ENCODE measurements around the gene ISL2.
A peak's percentile ranks its signal among the peaks of the same experiment; 100 is the strongest.

Gene ISL2

DNA sequence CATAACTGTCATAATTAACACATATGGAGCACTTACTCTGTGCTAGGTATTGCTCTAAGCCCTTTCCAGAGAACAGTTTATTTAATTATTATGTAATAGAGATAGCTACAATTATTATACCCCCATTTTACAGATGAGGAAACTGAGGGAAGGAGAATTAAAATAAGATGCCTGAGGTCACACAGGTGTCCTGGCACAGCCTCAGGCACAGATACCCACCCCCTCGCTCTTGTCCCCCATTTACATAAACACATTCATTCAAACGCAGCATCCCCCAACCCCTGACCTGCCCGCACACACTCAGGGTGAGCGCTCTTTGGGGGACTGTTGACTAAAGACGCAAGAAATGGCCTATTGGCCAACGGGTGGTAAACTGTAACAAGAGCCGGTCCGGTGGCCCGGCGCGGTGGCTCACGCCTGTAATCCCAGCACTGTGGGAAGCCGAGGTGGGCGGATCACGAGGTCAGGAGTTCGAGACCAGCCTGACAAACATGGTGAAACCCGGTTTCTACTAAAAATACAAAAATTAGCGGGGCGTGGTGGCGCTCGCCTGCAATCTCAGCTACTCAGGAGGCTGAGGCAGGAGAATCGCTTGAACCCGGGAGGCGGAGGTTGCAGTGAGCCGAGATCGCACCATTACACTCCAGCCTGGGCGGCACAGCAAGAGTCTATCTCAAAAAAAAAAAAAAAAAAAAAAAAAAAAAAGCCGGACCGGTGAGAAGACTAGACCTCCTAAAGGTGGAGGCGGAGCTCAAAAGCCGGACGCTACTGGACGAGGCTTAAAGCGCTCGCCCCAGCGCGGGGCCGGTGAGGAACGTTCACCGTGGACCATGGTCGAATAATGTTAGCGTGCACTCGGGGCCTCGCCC lies 1.9 kb upstream of the ISL2 start:
- TF ChIP-seq ARNTL (CRISPR knock-in tag; IDR thresholded peaks at IDR 0.05; ENCODE audit: borderline replicate concordance, low read depth), result no peak
- no peak for TF ChIP-seq GLIS3 (CRISPR knock-in tag; IDR thresholded peaks at IDR 0.05)
- no peak for ATAC-seq

DNA sequence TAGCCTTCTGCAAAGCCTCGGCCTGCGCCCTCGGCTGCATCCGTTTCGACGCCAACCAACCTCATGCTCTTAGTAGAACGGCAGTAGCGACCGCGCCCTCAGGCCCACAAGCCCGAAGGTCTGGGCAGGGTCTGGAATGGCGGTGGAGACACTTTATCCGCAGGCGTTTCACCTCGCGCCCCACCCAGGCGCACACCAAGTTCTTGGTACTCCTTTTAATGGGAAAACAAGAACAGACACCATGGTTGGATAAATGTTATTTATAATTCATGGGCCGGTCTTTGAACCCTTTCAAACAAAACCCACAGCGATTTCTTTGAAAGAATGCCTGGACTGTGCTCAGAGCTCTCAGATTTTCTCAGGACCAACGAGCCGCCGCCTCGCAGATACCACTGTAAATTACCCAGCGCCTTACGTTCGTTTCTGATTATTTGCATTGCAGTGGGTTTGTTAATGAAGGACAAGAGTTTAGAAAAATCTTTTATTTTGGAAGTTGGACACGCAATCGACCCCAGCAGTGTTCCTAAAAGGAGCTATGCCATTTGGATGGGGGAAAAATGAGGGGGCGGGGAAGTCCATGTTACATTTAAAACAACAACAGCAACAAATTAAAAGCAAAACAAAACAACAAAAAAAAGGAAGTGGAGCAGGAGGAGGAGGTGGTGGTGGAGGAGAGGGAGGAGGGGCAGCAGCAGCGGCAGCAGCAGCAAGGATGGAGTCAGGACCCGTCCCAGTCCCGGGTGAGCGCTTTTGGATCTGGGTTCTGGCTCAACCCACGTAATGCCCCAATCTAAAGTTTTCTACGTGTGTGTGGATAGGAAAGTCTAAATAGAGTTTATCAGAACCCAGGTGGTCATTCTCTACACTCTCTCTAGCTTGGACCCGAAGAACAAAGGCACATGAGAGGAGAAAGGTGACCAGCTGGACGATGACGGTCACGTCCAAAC lies 993 bp upstream of the ISL2 start:
- peak; percentile 34 for ATAC-seq
- TF ChIP-seq SNAI2 (CRISPR knock-in tag; IDR thresholded peaks at IDR 0.05) (0 out of 2 replicates have a peak, but pooled peaks have one; percentile 11), POU6F1 (CRISPR knock-in tag; IDR thresholded peaks at IDR 0.05; ENCODE audit: borderline replicate concordance, low read depth) (no peak)

DNA sequence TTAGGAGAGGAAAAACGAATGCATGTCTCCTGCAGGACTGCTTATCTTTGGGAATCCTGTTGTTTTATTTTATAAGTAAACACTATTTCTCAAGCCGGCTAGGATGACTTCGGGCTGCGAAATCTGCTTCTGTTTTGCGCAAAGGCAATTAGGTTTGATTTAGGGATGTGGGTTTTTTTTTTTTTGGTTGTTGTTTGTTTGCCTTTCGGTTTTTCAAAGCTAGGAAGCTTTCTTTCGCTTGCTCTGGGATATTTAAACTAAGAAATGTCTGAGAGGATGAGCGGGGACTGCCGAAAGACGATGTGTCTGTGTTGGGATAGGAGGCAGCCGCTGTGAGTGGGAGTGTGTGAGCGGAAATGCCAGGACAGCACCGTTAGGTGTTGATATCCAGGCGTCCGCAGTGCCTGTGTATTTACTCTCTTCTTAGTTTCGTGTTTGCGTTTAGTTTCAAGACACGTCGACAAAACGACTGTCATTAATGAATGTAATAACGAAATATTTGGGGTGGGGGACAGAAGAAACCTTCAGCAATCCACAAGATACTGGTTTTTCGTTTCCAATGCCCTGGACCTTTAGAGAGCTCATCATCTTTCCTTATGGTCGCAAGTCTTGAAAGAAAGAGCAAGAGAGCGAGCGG lies 604 bp downstream of the ISL2 start:
- ATAC-seq, result peak; percentile 64

More for the DNA sequence above, 604 bp downstream of the ISL2 start:
- TF ChIP-seq PPARA (CRISPR knock-in tag; IDR thresholded peaks at IDR 0.05; ENCODE audit: borderline replicate concordance), result no peak
- TF ChIP-seq ZFP30 (CRISPR knock-in tag; IDR thresholded peaks at IDR 0.05), result no peak
- no peak for TF ChIP-seq SNAI2 (CRISPR knock-in tag; IDR thresholded peaks at IDR 0.05)
- TF ChIP-seq, protein P1, sequence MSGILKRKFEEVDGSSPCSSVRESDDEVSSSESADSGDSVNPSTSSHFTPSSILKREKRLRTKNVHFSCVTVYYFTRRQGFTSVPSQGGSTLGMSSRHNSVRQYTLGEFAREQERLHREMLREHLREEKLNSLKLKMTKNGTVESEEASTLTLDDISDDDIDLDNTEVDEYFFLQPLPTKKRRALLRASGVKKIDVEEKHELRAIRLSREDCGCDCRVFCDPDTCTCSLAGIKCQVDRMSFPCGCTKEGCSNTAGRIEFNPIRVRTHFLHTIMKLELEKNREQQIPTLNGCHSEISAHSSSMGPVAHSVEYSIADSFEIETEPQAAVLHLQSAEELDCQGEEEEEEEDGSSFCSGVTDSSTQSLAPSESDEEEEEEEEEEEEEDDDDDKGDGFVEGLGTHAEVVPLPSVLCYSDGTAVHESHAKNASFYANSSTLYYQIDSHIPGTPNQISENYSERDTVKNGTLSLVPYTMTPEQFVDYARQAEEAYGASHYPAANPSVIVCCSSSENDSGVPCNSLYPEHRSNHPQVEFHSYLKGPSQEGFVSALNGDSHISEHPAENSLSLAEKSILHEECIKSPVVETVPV (CRISPR knock-in tag; IDR thresholded peaks at IDR 0.05), result no peak
- TF ChIP-seq BACH2 (CRISPR knock-in tag; IDR thresholded peaks at IDR 0.05; ENCODE audit: borderline replicate concordance), result no peak
- TF ChIP-seq ZNF565 (CRISPR knock-in tag; conservative IDR thresholded peaks at IDR 0.05; ENCODE audit: low read depth), result no peak
- TF ChIP-seq CREB5 (CRISPR knock-in tag; IDR thresholded peaks at IDR 0.05; ENCODE audit: low read depth), result no peak
- no peak for TF ChIP-seq ZNF8 (CRISPR knock-in tag; IDR thresholded peaks at IDR 0.05)
- TF ChIP-seq TCF4 (CRISPR knock-in tag; IDR thresholded peaks at IDR 0.05; ENCODE audit: borderline replicate concordance), result no peak
- no peak for TF ChIP-seq ESRRG (CRISPR knock-in tag; IDR thresholded peaks at IDR 0.05)
- TF ChIP-seq, protein P2, sequence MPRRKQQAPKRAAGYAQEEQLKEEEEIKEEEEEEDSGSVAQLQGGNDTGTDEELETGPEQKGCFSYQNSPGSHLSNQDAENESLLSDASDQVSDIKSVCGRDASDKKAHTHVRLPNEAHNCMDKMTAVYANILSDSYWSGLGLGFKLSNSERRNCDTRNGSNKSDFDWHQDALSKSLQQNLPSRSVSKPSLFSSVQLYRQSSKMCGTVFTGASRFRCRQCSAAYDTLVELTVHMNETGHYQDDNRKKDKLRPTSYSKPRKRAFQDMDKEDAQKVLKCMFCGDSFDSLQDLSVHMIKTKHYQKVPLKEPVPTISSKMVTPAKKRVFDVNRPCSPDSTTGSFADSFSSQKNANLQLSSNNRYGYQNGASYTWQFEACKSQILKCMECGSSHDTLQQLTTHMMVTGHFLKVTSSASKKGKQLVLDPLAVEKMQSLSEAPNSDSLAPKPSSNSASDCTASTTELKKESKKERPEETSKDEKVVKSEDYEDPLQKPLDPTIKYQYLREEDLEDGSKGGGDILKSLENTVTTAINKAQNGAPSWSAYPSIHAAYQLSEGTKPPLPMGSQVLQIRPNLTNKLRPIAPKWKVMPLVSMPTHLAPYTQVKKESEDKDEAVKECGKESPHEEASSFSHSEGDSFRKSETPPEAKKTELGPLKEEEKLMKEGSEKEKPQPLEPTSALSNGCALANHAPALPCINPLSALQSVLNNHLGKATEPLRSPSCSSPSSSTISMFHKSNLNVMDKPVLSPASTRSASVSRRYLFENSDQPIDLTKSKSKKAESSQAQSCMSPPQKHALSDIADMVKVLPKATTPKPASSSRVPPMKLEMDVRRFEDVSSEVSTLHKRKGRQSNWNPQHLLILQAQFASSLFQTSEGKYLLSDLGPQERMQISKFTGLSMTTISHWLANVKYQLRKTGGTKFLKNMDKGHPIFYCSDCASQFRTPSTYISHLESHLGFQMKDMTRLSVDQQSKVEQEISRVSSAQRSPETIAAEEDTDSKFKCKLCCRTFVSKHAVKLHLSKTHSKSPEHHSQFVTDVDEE (CRISPR knock-in tag; IDR thresholded peaks at IDR 0.05), result no peak
- TF ChIP-seq, protein P3, sequence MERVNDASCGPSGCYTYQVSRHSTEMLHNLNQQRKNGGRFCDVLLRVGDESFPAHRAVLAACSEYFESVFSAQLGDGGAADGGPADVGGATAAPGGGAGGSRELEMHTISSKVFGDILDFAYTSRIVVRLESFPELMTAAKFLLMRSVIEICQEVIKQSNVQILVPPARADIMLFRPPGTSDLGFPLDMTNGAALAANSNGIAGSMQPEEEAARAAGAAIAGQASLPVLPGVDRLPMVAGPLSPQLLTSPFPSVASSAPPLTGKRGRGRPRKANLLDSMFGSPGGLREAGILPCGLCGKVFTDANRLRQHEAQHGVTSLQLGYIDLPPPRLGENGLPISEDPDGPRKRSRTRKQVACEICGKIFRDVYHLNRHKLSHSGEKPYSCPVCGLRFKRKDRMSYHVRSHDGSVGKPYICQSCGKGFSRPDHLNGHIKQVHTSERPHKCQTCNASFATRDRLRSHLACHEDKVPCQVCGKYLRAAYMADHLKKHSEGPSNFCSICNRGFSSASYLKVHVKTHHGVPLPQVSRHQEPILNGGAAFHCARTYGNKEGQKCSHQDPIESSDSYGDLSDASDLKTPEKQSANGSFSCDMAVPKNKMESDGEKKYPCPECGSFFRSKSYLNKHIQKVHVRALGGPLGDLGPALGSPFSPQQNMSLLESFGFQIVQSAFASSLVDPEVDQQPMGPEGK (CRISPR knock-in tag; IDR thresholded peaks at IDR 0.05; ENCODE audit: borderline replicate concordance), result no peak
- TF ChIP-seq GLIS3 (CRISPR knock-in tag; IDR thresholded peaks at IDR 0.05), result no peak
- no peak for TF ChIP-seq ZNF70 (CRISPR knock-in tag; IDR thresholded peaks at IDR 0.05)
- TF ChIP-seq POU6F1 (CRISPR knock-in tag; IDR thresholded peaks at IDR 0.05; ENCODE audit: borderline replicate concordance, low read depth), result no peak
